HepG2 (cell line): Measurements from ENCODE around the gene NAXD.

Experiments used
- HDAC6 ChIP-seq: fragments of 200-600 bp; sonication (generic); IDR thresholded peaks from 2 replicates; pipeline ENCODE4 v1.7.0; 2017; ENCODE audit warnings: mild to moderate bottlenecking, antibody characterized with exemption, low read length, low read depth
- NFE2 ChIP-seq: sonication (generic); formaldehyde crosslinking; IDR thresholded peaks from 2 replicates; pipeline ENCODE4 v1.4.0; 2020; ENCODE audit warnings: missing genetic modification reagents
- NFYB ChIP-seq: sonication (generic); formaldehyde crosslinking; IDR thresholded peaks from 2 replicates; pipeline ENCODE4 v1.4.0; 2020; ENCODE audit warnings: missing genetic modification reagents
- RBFOX2 ChIP-seq: fragments of 200-400 bp; formaldehyde crosslinking; IDR thresholded peaks from 2 replicates; pipeline ENCODE4 v1.6.1; 2017; ENCODE audit warnings: low read depth, mild to moderate bottlenecking, low read length
- ZBTB20 ChIP-seq: sonication (generic); formaldehyde crosslinking; IDR thresholded peaks from 2 replicates; pipeline ENCODE4 v1.8.1; 2023; ENCODE audit warnings: missing genetic modification reagents, low read depth, mild to moderate bottlenecking, borderline replicate concordance
- TF ChIP-seq, protein P1 (sequence below): sonication (generic); formaldehyde crosslinking; IDR thresholded peaks from 2 replicates; pipeline ENCODE4 v1.4.0; 2020; ENCODE audit warnings: low read depth, missing genetic modification reagents
- TF ChIP-seq, protein P2 (sequence below), 2 experiments: fragments of 450-650 bp in 1 of 2; sonication (generic) in 1 of 2; formaldehyde crosslinking in 1 of 2; IDR thresholded peaks; 2 replicates each; pipeline versions ENCODE4 v1.6.1 to v1.8.0; 2016 to 2022; ENCODE audit warnings: antibody characterized with exemption in 1 of 2, mild to moderate bottlenecking in 1 of 2, missing genetic modification reagents in 1 of 2
- TF ChIP-seq, protein P3 (sequence below): sonication (generic); formaldehyde crosslinking; IDR thresholded peaks from 2 replicates; pipeline ENCODE4 v1.5.0; 2020; ENCODE audit warnings: mild to moderate bottlenecking, missing genetic modification reagents, moderate library complexity
- TF ChIP-seq, protein P4 (sequence below): sonication (generic); formaldehyde crosslinking; IDR thresholded peaks from 2 replicates; pipeline ENCODE4 v1.8.0; 2023; ENCODE audit warnings: mild to moderate bottlenecking, missing genetic modification reagents

DNA sequence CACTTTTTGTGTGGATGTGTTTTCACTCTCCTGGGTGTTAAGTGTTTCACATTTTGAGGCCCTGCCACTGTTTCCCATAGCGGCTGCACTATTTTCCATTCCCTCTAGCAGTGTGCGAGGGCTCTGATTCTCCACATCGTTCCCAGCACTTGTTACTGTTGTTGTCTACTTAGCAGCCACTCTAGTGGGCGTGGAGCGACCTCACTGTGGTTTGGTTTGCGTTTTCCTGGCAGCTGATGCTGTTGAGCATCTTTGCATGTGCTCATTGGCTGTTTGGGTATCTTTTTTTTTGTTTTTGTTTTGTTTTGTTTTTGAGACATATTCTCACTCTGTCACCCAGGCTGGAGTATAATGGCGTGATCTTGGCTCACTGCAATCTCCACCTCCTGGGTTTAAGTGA is 14.4 kb downstream of the NAXD start:
- TF ChIP-seq, protein P1, sequence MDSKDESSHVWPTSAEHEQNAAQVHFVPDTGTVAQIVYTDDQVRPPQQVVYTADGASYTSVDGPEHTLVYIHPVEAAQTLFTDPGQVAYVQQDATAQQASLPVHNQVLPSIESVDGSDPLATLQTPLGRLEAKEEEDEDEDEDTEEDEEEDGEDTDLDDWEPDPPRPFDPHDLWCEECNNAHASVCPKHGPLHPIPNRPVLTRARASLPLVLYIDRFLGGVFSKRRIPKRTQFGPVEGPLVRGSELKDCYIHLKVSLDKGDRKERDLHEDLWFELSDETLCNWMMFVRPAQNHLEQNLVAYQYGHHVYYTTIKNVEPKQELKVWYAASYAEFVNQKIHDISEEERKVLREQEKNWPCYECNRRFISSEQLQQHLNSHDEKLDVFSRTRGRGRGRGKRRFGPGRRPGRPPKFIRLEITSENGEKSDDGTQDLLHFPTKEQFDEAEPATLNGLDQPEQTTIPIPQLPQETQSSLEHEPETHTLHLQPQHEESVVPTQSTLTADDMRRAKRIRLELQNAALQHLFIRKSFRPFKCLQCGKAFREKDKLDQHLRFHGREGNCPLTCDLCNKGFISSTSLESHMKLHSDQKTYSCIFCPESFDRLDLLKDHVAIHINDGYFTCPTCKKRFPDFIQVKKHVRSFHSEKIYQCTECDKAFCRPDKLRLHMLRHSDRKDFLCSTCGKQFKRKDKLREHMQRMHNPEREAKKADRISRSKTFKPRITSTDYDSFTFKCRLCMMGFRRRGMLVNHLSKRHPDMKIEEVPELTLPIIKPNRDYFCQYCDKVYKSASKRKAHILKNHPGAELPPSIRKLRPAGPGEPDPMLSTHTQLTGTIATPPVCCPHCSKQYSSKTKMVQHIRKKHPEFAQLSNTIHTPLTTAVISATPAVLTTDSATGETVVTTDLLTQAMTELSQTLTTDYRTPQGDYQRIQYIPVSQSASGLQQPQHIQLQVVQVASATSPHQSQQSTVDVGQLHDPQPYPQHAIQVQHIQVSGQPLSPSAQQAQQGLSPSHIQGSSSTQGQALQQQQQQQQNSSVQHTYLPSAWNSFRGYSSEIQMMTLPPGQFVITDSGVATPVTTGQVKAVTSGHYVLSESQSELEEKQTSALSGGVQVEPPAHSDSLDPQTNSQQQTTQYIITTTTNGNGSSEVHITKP (CRISPR knock-in tag), result no peak
- no peak for TF ChIP-seq NFYB (CRISPR knock-in tag)
- TF ChIP-seq, protein P2, sequence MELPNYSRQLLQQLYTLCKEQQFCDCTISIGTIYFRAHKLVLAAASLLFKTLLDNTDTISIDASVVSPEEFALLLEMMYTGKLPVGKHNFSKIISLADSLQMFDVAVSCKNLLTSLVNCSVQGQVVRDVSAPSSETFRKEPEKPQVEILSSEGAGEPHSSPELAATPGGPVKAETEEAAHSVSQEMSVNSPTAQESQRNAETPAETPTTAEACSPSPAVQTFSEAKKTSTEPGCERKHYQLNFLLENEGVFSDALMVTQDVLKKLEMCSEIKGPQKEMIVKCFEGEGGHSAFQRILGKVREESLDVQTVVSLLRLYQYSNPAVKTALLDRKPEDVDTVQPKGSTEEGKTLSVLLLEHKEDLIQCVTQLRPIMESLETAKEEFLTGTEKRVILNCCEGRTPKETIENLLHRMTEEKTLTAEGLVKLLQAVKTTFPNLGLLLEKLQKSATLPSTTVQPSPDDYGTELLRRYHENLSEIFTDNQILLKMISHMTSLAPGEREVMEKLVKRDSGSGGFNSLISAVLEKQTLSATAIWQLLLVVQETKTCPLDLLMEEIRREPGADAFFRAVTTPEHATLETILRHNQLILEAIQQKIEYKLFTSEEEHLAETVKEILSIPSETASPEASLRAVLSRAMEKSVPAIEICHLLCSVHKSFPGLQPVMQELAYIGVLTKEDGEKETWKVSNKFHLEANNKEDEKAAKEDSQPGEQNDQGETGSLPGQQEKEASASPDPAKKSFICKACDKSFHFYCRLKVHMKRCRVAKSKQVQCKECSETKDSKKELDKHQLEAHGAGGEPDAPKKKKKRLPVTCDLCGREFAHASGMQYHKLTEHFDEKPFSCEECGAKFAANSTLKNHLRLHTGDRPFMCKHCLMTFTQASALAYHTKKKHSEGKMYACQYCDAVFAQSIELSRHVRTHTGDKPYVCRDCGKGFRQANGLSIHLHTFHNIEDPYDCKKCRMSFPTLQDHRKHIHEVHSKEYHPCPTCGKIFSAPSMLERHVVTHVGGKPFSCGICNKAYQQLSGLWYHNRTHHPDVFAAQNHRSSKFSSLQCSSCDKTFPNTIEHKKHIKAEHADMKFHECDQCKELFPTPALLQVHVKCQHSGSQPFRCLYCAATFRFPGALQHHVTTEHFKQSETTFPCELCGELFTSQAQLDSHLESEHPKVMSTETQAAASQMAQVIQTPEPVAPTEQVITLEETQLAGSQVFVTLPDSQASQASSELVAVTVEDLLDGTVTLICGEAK (IDR thresholded peaks at IDR 0.05), result no peak
- TF ChIP-seq, protein P2 (CRISPR knock-in tag; IDR thresholded peaks at IDR 0.05), result no peak
- no peak for TF ChIP-seq NFE2 (CRISPR knock-in tag)
- TF ChIP-seq, protein P3, sequence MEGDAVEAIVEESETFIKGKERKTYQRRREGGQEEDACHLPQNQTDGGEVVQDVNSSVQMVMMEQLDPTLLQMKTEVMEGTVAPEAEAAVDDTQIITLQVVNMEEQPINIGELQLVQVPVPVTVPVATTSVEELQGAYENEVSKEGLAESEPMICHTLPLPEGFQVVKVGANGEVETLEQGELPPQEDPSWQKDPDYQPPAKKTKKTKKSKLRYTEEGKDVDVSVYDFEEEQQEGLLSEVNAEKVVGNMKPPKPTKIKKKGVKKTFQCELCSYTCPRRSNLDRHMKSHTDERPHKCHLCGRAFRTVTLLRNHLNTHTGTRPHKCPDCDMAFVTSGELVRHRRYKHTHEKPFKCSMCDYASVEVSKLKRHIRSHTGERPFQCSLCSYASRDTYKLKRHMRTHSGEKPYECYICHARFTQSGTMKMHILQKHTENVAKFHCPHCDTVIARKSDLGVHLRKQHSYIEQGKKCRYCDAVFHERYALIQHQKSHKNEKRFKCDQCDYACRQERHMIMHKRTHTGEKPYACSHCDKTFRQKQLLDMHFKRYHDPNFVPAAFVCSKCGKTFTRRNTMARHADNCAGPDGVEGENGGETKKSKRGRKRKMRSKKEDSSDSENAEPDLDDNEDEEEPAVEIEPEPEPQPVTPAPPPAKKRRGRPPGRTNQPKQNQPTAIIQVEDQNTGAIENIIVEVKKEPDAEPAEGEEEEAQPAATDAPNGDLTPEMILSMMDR (CRISPR knock-in tag), result no peak
- TF ChIP-seq ZBTB20 (CRISPR knock-in tag), result no peak
- TF ChIP-seq, protein P4, sequence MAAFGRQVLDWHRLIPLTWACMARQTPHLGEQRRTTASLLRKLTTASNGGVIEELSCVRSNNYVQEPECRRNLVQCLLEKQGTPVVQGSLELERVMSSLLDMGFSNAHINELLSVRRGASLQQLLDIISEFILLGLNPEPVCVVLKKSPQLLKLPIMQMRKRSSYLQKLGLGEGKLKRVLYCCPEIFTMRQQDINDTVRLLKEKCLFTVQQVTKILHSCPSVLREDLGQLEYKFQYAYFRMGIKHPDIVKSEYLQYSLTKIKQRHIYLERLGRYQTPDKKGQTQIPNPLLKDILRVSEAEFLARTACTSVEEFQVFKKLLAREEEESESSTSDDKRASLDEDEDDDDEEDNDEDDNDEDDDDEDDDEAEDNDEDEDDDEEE (CRISPR knock-in tag), result no peak
- TF ChIP-seq HDAC6, result no peak
- no peak for TF ChIP-seq RBFOX2
